ENCODE data around the gene PYGM.
A peak's percentile ranks its signal among the peaks of the same experiment; 100 is the strongest.

PYGM gene

DNA sequence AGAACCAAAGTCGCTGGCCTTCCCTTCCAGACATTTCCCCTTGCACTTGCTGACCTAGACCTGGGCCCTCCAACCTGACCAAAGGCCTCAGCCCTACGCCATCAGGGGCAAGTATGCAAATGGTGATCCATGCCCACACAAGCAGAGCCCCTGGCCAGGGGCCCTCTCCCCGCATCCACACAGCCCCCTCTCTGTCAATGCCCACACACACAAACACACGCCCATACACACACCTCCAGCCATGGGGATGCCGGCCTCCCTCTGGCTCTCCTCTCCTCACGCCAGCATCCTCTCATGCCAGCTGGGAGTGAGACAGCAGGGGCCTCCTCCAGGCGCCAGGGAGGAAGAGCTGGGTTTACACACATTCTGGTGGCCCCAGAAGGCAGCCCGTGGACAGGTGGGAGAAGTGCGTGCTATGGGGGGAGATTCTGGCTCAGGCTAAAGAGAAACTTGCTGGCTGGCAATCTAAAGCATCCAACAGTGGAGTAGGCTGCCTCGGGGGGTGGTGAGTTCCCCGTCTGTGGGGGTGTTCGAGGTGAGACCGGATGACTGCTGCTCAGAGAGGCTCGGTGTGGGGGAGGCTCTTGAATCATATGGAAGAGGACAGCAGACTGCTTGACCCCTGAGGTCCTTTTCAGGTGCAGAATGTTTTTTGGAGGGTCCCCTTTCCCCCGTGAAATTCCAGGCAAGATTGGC, 41.5 kb downstream of the PYGM start:
- H3K4me3 ChIP-seq (ENCODE audit: low read depth in 1 of 5, low read length in 5 of 5), result no peak overlapping the region
- peaks cover 0 to 3% (median 0%) of the 10 kb centered on the region in 5 donors for H3K9me3 ChIP-seq (ENCODE audit: control insufficient read depth in 5 of 5, low read length in 5 of 5)

DNA sequence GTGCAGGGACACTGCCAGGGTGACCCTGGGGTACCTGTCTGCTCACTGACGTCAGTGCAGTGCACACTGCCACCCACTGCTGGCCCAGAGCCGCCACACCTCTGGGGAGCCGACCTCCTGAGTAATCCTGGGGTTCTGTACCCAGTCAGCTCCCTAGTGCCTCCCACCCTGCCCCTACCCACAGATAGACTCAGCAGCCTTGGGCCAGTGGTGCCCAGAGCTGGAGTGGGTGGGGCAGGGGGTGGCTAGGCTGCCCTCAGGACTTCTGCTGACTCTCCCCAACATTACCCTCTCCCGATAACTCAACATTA, 42.6 kb downstream of the PYGM start:
- Histone ChIP-seq H3K36me3 (ENCODE audit: control insufficient read depth in 5 of 5, insufficient read depth in 5 of 5, low read length in 5 of 5) (no peaks in the 10 kb centered on the region), H3K9me3 (ENCODE audit: control insufficient read depth in 5 of 5, low read length in 5 of 5) (peaks cover 0 to 3% (median 0%) of the 10 kb centered on the region in 5 donors), H3K27me3 (ENCODE audit: control insufficient read depth in 5 of 5, insufficient read depth in 4 of 5, low read length in 5 of 5) (peaks cover 62 to 90% (median 81%) of the 10 kb centered on the region in 5 donors), H3K4me1 (ENCODE audit: control insufficient read depth in 5 of 5, insufficient read depth in 5 of 5, low read length in 5 of 5) (peaks cover 0 to 12% (median 0%) of the 10 kb centered on the region in 5 donors), H3K4me3 (ENCODE audit: low read depth in 1 of 5, low read length in 5 of 5) (no peak overlapping the region), H3K27ac (ENCODE audit: low read depth, low read length) (no peak overlapping the region), H3K9ac (ENCODE audit: low read length in 5 of 5) (no peak overlapping the region)

More for the DNA sequence above, 41.5 kb downstream of the PYGM start:
- Histone ChIP-seq H3K27ac (ENCODE audit: low read depth, low read length) (no peak overlapping the region), H3K27me3 (ENCODE audit: control insufficient read depth in 5 of 5, insufficient read depth in 4 of 5, low read length in 5 of 5) (peaks cover 57 to 84% (median 77%) of the 10 kb centered on the region in 5 donors), H3K4me1 (ENCODE audit: control insufficient read depth in 5 of 5, insufficient read depth in 5 of 5, low read length in 5 of 5) (peaks cover 0 to 8% (median 1%) of the 10 kb centered on the region in 5 donors), H3K9ac (ENCODE audit: low read length in 5 of 5) (no peak overlapping the region), H3K36me3 (ENCODE audit: control insufficient read depth in 5 of 5, insufficient read depth in 5 of 5, low read length in 5 of 5) (no peaks in the 10 kb centered on the region)

DNA sequence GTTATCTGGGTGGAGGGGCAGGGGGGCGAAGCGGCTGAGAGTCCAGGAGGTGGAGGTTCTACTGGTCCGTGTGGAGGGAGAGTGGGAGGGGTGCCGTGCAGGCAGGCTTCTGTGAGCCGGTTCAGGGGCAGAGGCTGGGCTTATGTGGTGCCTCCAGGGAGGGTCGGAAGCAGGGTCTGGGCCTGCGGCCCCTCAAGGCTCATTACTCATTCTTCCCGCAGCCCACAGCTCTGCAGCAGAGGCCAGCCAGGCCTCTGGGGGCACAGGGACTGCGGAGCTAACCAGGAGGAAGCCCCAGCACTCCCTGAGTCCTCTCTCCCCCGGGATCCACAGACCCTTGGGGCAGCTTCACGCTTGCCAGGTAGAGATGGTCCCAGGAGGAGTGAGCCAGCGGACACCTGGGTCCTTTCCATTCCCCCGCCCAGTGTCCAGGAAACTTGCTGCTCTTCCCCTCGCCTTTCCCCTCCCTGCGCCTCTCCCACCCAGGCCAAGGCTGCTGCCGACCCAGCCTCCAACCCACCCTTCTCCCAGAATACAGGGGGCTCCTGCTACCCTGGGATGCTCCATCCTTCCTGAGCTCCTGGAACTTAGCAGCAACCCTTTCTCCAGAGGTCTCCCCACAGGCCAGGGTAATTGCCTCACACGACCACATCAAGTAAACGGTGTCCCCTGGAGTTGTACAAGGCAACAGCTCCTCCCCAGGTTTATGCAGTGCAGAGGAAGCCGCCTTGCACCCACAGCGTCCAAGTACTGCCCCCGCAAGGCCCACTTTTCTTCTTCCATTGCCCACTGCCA, 43.1 kb downstream of the PYGM start:
- H3K4me1 ChIP-seq (ENCODE audit: control insufficient read depth in 5 of 5, insufficient read depth in 5 of 5, low read length in 5 of 5), result peaks cover 0 to 17% (median 0%) of the 10 kb centered on the region in 5 donors
- peaks cover 65 to 91% (median 81%) of the 10 kb centered on the region in 5 donors for H3K27me3 ChIP-seq (ENCODE audit: control insufficient read depth in 5 of 5, insufficient read depth in 4 of 5, low read length in 5 of 5)
- no peak overlapping the region for H3K4me3 ChIP-seq (ENCODE audit: low read depth in 1 of 5, low read length in 5 of 5)

DNA sequence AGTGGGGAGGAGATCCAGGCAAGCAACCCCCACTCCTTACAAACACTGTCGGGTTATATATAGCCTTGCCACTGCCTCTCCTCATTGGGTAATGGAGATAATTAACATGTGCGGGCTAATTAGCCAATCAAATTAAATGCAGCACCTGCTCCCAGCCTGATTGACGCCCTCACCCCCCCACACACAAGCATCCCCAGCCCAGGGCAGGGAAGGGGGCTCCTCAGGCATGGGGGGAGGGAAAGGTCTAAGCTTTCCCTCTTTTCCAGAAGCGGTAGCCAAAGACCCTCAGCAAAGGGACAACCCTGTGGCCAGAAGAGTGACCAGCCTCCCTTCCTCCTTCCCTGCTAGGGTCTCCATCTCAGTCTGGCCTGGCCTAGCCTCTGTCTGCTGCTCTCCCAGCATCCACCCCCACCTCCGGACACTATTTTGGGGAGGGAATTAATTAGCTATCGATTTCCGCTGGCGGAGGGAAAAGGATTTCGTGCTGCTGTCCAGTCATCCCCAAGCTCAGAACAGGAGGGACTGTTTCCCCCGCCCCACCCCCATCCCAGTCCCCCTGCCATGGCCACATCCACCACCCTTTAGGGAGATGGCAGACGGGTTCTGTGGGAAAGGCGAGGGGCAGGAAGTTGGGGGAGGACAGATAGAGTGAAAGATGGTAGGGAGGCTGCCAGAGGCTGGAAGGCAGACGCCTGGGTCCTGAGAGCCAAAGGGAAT, 43.9 kb downstream of the PYGM start:
- Histone ChIP-seq H3K9ac (ENCODE audit: low read length in 5 of 5) (no peak overlapping the region), H3K27me3 (ENCODE audit: control insufficient read depth in 5 of 5, insufficient read depth in 4 of 5, low read length in 5 of 5) (peaks cover 67 to 92% (median 82%) of the 10 kb centered on the region in 5 donors), H3K27ac (ENCODE audit: low read depth, low read length) (no peak overlapping the region), H3K4me3 (ENCODE audit: low read depth in 1 of 5, low read length in 5 of 5) (no peak overlapping the region), H3K9me3 (ENCODE audit: control insufficient read depth in 5 of 5, low read length in 5 of 5) (peaks cover 0 to 3% (median 0%) of the 10 kb centered on the region in 5 donors), H3K4me1 (ENCODE audit: control insufficient read depth in 5 of 5, insufficient read depth in 5 of 5, low read length in 5 of 5) (peaks cover 0 to 20% (median 0%) of the 10 kb centered on the region in 5 donors), H3K36me3 (ENCODE audit: control insufficient read depth in 5 of 5, insufficient read depth in 5 of 5, low read length in 5 of 5) (no peaks in the 10 kb centered on the region)

More for the DNA sequence above, 43.1 kb downstream of the PYGM start:
- no peaks in the 10 kb centered on the region for H3K36me3 ChIP-seq (ENCODE audit: control insufficient read depth in 5 of 5, insufficient read depth in 5 of 5, low read length in 5 of 5)
- H3K27ac ChIP-seq (ENCODE audit: low read depth, low read length), result no peak overlapping the region
- H3K9ac ChIP-seq (ENCODE audit: low read length in 5 of 5), result no peak overlapping the region
- peaks cover 0 to 3% (median 0%) of the 10 kb centered on the region in 5 donors for H3K9me3 ChIP-seq (ENCODE audit: control insufficient read depth in 5 of 5, low read length in 5 of 5)

DNA sequence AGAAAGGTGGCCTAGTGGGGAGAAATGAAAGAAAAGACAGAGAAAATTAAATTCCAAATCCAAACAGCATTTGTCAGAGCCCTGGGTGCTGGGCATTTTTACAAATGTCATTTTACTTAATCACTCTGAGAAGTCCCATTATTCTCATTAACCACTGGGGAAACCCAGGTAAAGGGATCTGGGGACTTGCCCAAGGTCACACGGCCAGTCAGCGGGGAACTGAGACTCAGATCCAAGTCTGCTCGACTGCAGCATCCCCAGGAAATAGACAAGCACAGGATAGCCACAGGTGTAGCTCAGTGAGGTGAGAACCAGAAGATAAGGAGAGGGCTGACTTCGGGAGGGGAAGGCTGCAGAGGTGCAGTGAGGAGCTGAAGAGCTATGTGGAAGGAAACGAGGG, 44.7 kb downstream of the PYGM start:
- Histone ChIP-seq H3K4me1 (ENCODE audit: control insufficient read depth in 5 of 5, insufficient read depth in 5 of 5, low read length in 5 of 5) (peaks cover 0 to 20% (median 0%) of the 10 kb centered on the region in 5 donors), H3K9me3 (ENCODE audit: control insufficient read depth in 5 of 5, low read length in 5 of 5) (peaks cover 0 to 3% (median 0%) of the 10 kb centered on the region in 5 donors), H3K27ac (ENCODE audit: low read depth, low read length) (no peak overlapping the region)

DNA sequence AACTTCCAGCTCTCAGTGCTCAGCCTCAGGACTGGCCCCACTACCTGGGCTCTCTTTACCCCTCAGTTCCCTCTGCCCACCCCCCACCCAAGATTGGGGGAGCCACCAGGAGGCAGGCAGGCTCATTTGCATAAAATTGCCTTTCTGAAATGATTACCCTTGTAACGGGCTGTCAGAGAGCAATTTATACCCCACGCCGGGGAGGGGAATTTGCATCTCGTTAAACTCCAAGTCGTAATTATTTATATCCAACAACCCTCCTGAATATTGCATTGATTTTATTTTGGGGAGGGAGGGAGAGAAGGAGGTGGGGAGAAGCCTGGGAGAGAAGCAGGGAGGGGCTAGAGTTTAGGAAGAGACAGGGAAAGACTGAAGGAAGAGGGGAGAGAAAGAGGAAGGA, 45.1 kb downstream of the PYGM start:
- no peak overlapping the region for H3K27ac ChIP-seq (ENCODE audit: low read depth, low read length)
- no peak overlapping the region for H3K9ac ChIP-seq (ENCODE audit: low read length in 5 of 5)
- H3K36me3 ChIP-seq (ENCODE audit: control insufficient read depth in 5 of 5, insufficient read depth in 5 of 5, low read length in 5 of 5), result no peaks in the 10 kb centered on the region
- H3K4me3 ChIP-seq (ENCODE audit: low read depth in 1 of 5, low read length in 5 of 5), result no peak overlapping the region
- H3K27me3 ChIP-seq (ENCODE audit: control insufficient read depth in 5 of 5, insufficient read depth in 4 of 5, low read length in 5 of 5), result peaks cover 75 to 90% (median 81%) of the 10 kb centered on the region in 5 donors
- peaks cover 0 to 3% (median 0%) of the 10 kb centered on the region in 5 donors for H3K9me3 ChIP-seq (ENCODE audit: control insufficient read depth in 5 of 5, low read length in 5 of 5)
- H3K4me1 ChIP-seq (ENCODE audit: control insufficient read depth in 5 of 5, insufficient read depth in 5 of 5, low read length in 5 of 5), result peaks cover 0 to 20% (median 0%) of the 10 kb centered on the region in 5 donors

More for the DNA sequence above, 44.7 kb downstream of the PYGM start:
- Histone ChIP-seq H3K4me3 (ENCODE audit: low read depth in 1 of 5, low read length in 5 of 5) (no peak overlapping the region), H3K36me3 (ENCODE audit: control insufficient read depth in 5 of 5, insufficient read depth in 5 of 5, low read length in 5 of 5) (no peaks in the 10 kb centered on the region), H3K9ac (ENCODE audit: low read length in 5 of 5) (no peak overlapping the region), H3K27me3 (ENCODE audit: control insufficient read depth in 5 of 5, insufficient read depth in 4 of 5, low read length in 5 of 5) (peaks cover 75 to 92% (median 84%) of the 10 kb centered on the region in 5 donors)

DNA sequence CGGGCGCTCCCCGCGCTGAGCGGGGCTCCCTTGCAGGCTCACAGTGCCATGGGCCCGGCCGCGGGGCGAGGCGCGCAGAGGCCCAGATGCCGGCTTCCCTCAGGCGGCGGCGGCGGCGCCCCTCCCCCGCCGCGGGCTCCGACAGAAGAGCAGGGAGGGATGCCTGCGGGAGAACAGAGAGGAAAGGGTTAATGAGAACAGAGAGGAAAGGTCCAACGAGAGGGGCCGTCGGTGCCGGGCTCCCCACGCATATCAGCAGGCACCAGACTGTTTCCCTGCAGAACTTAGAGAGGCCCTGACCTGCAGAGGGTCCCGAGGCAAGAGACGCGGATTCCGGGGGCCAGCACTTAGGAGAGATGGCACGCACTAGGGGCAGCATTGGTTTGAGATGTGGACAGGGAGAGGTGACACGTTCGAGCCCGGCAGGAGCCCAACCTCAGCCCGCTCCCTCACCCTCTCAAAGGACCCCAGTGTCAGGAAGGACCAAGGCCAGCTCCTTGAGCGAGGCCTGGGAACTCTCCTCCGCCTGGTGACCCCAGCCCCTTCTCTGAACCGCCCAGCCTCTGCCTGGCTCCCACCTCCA, 45.9 kb downstream of the PYGM start:
- Histone ChIP-seq H3K27me3 (ENCODE audit: control insufficient read depth in 5 of 5, insufficient read depth in 4 of 5, low read length in 5 of 5) (peaks cover 68 to 88% (median 76%) of the 10 kb centered on the region in 5 donors), H3K36me3 (ENCODE audit: control insufficient read depth in 5 of 5, insufficient read depth in 5 of 5, low read length in 5 of 5) (no peaks in the 10 kb centered on the region), H3K9me3 (ENCODE audit: control insufficient read depth in 5 of 5, low read length in 5 of 5) (peaks cover 0 to 3% (median 0%) of the 10 kb centered on the region in 5 donors), H3K4me1 (ENCODE audit: control insufficient read depth in 5 of 5, insufficient read depth in 5 of 5, low read length in 5 of 5) (peaks cover 0 to 20% (median 0%) of the 10 kb centered on the region in 5 donors), H3K27ac (ENCODE audit: low read depth, low read length) (no peak overlapping the region), H3K4me3 (ENCODE audit: low read depth in 1 of 5, low read length in 5 of 5) (no peak overlapping the region), H3K9ac (ENCODE audit: low read length in 5 of 5) (no peak overlapping the region)

DNA sequence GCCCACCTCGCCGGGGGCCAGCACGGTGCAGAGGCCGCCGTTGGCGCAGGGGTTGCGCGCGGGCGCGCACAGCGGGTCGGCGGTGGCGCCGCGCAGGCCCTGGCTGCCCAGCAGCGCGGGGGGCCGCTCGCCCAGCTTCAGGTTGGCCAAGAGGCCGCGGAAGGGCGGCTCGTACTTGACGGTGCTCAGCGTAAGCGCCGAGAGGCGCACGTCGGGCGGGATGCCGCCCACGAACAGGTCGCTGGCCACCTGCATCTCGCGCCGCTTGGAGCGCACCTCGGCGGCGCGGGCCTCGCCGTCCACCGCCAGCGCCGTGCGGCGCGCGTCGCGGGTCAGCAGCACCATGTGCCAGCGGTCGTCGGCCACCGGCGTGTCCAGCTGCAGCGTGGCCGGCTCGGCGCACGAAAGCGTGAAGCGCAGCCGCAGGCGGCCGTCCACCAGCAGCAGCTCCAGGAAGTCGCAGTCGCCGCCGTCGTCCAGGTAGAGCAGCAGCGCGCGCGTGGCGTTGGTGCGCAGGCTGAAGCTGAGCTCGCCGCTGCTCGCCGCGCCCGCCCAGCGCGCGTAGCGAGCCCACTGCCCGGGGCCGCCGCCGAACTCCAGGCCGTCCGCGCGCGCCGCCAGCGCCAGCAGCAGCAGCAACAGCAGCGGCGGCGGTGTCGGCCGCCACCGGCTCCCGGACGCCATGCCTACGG, 46.6 kb downstream of the PYGM start:
- Histone ChIP-seq H3K4me3 (ENCODE audit: low read depth in 1 of 5, low read length in 5 of 5) (peak overlapping the region in 1 of 5 donors; percentile 37), H3K27ac (ENCODE audit: low read depth, low read length) (no peak overlapping the region), H3K9me3 (ENCODE audit: control insufficient read depth in 5 of 5, low read length in 5 of 5) (peaks cover 0 to 3% (median 0%) of the 10 kb centered on the region in 5 donors), H3K4me1 (ENCODE audit: control insufficient read depth in 5 of 5, insufficient read depth in 5 of 5, low read length in 5 of 5) (peaks cover 0 to 20% (median 0%) of the 10 kb centered on the region in 5 donors), H3K27me3 (ENCODE audit: control insufficient read depth in 5 of 5, insufficient read depth in 4 of 5, low read length in 5 of 5) (peaks cover 61 to 85% (median 76%) of the 10 kb centered on the region in 5 donors), H3K36me3 (ENCODE audit: control insufficient read depth in 5 of 5, insufficient read depth in 5 of 5, low read length in 5 of 5) (no peaks in the 10 kb centered on the region), H3K9ac (ENCODE audit: low read length in 5 of 5) (no peak overlapping the region)

DNA sequence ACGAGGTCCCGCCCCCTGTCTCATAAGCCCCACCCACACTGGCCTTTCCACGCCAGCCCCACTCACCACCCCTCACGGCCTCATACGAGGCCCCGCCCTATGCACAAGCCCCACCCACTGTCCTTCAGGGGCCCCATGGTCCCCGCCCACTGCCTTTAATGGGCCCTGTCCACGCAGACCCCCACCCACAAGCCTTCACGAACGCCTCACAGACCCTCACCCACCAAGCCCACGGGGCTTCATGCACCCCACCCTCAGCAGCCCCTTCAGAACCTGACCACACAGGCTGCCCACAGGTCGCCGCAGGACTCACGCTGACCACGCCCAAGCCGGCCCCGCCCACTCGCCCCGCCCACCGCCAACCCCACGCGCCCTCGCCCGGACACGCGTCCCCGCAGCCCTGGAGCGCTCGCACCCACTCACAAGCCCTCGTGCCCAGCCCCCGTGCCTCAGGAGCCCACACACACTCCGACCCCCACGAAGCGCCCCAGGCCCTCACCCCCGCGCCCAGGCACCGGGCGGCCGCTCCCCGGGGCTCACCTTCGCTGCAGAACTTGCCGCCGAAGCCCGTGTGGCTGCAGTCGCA, 47.3 kb downstream of the PYGM start:
- peaks cover 0 to 20% (median 0%) of the 10 kb centered on the region in 5 donors for H3K4me1 ChIP-seq (ENCODE audit: control insufficient read depth in 5 of 5, insufficient read depth in 5 of 5, low read length in 5 of 5)
- H3K9me3 ChIP-seq (ENCODE audit: control insufficient read depth in 5 of 5, low read length in 5 of 5), result peaks cover 0 to 3% (median 0%) of the 10 kb centered on the region in 5 donors
- H3K36me3 ChIP-seq (ENCODE audit: control insufficient read depth in 5 of 5, insufficient read depth in 5 of 5, low read length in 5 of 5), result no peaks in the 10 kb centered on the region
- peaks cover 56 to 82% (median 73%) of the 10 kb centered on the region in 5 donors for H3K27me3 ChIP-seq (ENCODE audit: control insufficient read depth in 5 of 5, insufficient read depth in 4 of 5, low read length in 5 of 5)
- H3K4me3 ChIP-seq (ENCODE audit: low read depth in 1 of 5, low read length in 5 of 5), result no peak overlapping the region
- no peak overlapping the region for H3K27ac ChIP-seq (ENCODE audit: low read depth, low read length)
- H3K9ac ChIP-seq (ENCODE audit: low read length in 5 of 5), result no peak overlapping the region
